PC-3 (cell line): ENCODE data around the gene LCE1E.

Source experiments
- EZH2 ChIP-seq: fragments of 300-600 bp; sonication (generic); IDR thresholded peaks from one replicate; pipeline ENCODE4 v1.6.1; 2017; ENCODE audit warnings: antibody characterized with exemption, mild to moderate bottlenecking, low read length; ENCODE audit not compliant: unreplicated experiment
- EZH2phosphoT487 ChIP-seq: fragments of 300-600 bp; sonication (generic); IDR thresholded peaks from 2 replicates; pipeline ENCODE4 v1.6.1; 2018; ENCODE audit warnings: mild to moderate bottlenecking, antibody characterized with exemption, low read length, borderline replicate concordance
- TF ChIP-seq, protein P1 (sequence below): fragments of 300-600 bp; sonication (generic); conservative IDR thresholded peaks from 2 replicates; pipeline ENCODE4 v1.5.1; 2017; ENCODE audit warnings: antibody characterized with exemption, low read depth, mild to moderate bottlenecking, low read length

DNA sequence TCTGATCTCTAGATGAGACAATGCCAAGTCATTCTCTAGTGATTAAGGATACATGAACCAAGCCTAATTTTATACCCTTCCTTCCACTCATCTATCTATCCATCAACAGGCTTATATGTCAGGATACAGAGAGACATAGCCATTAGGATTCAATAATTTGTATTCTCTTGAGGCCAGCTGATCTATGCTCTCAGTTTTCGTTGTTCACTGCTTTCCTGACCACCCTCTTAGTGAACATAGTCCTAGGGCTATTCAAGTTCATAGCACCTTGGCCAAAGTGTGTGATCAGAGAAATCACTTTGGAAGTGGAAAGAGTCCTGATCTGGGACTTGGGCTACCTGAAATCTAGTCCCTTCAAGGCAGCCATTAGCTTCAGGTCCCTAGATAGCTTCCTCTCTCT lies 32.5 kb upstream of the LCE1E start:
- TF ChIP-seq, protein P1, sequence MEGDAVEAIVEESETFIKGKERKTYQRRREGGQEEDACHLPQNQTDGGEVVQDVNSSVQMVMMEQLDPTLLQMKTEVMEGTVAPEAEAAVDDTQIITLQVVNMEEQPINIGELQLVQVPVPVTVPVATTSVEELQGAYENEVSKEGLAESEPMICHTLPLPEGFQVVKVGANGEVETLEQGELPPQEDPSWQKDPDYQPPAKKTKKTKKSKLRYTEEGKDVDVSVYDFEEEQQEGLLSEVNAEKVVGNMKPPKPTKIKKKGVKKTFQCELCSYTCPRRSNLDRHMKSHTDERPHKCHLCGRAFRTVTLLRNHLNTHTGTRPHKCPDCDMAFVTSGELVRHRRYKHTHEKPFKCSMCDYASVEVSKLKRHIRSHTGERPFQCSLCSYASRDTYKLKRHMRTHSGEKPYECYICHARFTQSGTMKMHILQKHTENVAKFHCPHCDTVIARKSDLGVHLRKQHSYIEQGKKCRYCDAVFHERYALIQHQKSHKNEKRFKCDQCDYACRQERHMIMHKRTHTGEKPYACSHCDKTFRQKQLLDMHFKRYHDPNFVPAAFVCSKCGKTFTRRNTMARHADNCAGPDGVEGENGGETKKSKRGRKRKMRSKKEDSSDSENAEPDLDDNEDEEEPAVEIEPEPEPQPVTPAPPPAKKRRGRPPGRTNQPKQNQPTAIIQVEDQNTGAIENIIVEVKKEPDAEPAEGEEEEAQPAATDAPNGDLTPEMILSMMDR, result no peak
- TF ChIP-seq EZH2 (no peak), EZH2phosphoT487 (no peak)
